WERI-Rb-1 (cell line): ENCODE measurements around the gene FZD2.
"Not testable (repeated sequence)": the region's sequence is repeated elsewhere in the genome, so short reads cannot be mapped to it uniquely, and the experiment has no call there.

Source experiments
- DNase-seq: peaks from one replicate; pipeline ENCODE4 v3.0.0-alpha.2; 2020
- H3K27ac ChIP-seq: fragments of 250-450 bp; sonication (Bioruptor Pico); 2 replicates; pipeline ENCODE4 v1.5.1; 2020; ENCODE audit warnings: mild to moderate bottlenecking, moderate library complexity
- H3K27me3 ChIP-seq: fragments of 250-450 bp; sonication (Bioruptor Pico); 2 replicates; pipeline ENCODE4 v1.5.1; 2021; ENCODE audit warnings: mild to moderate bottlenecking, low read depth, moderate library complexity; ENCODE audit not compliant: insufficient read depth, severe bottlenecking
- H3K36me3 ChIP-seq: fragments of 250-450 bp; sonication (Bioruptor Pico); 2 replicates; pipeline ENCODE4 v1.5.1; 2020; ENCODE audit warnings: mild to moderate bottlenecking, moderate library complexity
- H3K4me3 ChIP-seq: 2 replicates; pipeline ENCODE4 v1.5.1; 2011; ENCODE audit warnings: low read depth, mild to moderate bottlenecking, control low read depth, low read length
- H3K9me3 ChIP-seq: fragments of 250-450 bp; sonication (Bioruptor Pico); 2 replicates; pipeline ENCODE4 v1.5.1; 2021; ENCODE audit warnings: mild to moderate bottlenecking, moderate library complexity; ENCODE audit not compliant: severe bottlenecking
- CTCF ChIP-seq: IDR thresholded peaks from 2 replicates; pipeline ENCODE4 v1.5.1; 2011; ENCODE audit warnings: low read depth, mild to moderate bottlenecking, control low read depth, inconsistent platforms, low read length

FZD2 gene

GRCh38 chr17:44565866-44566443 lies 8.7 kb downstream of the FZD2 start:
- H3K27ac ChIP-seq: no peak overlapping the region
- peaks cover 23% of the 10 kb centered on the region for H3K9me3 ChIP-seq
- no peak for DNase-seq
- H3K36me3 ChIP-seq: no peaks in the 10 kb centered on the region
- no peaks in the 10 kb centered on the region for H3K27me3 ChIP-seq
- H3K4me3 ChIP-seq: no peak overlapping the region
- TF ChIP-seq CTCF: peak; percentile 40

- not testable (repeated sequence) for DNase-seq, H3K4me3 ChIP-seq, H3K27me3 ChIP-seq, H3K36me3 ChIP-seq
- H3K27ac ChIP-seq: 0 out of 2 replicates have a peak overlapping the region, but pooled peaks have one; percentile 31
- H3K9me3 ChIP-seq: peaks cover 23% of the 10 kb centered on the region
Observed at GRCh38 chr17:44568311-44568944, 11.1 kb downstream of the FZD2 start.

GRCh38 chr17:44568945-44569858 lies 11.9 kb downstream of the FZD2 start:
- H3K27me3 ChIP-seq: no peaks in the 10 kb centered on the region
- TF ChIP-seq CTCF: no peak
- H3K27ac ChIP-seq: peak overlapping the region; percentile 69
- DNase-seq: peak; percentile 48
- no peaks in the 10 kb centered on the region for H3K36me3 ChIP-seq
- H3K9me3 ChIP-seq: peaks cover 23% of the 10 kb centered on the region
- no peak overlapping the region for H3K4me3 ChIP-seq

GRCh38 chr17:44572801-44573200 lies 15.5 kb downstream of the FZD2 start:
- no peak overlapping the region for H3K27ac ChIP-seq
- no peaks in the 10 kb centered on the region for H3K27me3 ChIP-seq
- no peak overlapping the region for H3K4me3 ChIP-seq
- peaks cover 4% of the 10 kb centered on the region for H3K9me3 ChIP-seq
- H3K36me3 ChIP-seq: no peaks in the 10 kb centered on the region
- no peak for TF ChIP-seq CTCF
- no peak for DNase-seq

- H3K36me3 ChIP-seq: no peaks in the 10 kb centered on the region
- H3K27ac ChIP-seq: no peak overlapping the region
- DNase-seq: no peak
- no peaks in the 10 kb centered on the region for H3K9me3 ChIP-seq
- TF ChIP-seq CTCF: no peak
- no peaks in the 10 kb centered on the region for H3K27me3 ChIP-seq
- H3K4me3 ChIP-seq: no peak overlapping the region
Observed at GRCh38 chr17:44575403-44575802, 18.1 kb downstream of the FZD2 start.

GRCh38 chr17:44578947-44579346 lies 21.7 kb downstream of the FZD2 start:
- H3K36me3 ChIP-seq: no peaks in the 10 kb centered on the region
- no peaks in the 10 kb centered on the region for H3K9me3 ChIP-seq
- TF ChIP-seq CTCF: no peak
- H3K27me3 ChIP-seq: no peaks in the 10 kb centered on the region
- no peak overlapping the region for H3K27ac ChIP-seq
- no peak overlapping the region for H3K4me3 ChIP-seq
- no peak for DNase-seq
